ENCODE data around the gene HIPK4.

HIPK4 gene

DNA sequence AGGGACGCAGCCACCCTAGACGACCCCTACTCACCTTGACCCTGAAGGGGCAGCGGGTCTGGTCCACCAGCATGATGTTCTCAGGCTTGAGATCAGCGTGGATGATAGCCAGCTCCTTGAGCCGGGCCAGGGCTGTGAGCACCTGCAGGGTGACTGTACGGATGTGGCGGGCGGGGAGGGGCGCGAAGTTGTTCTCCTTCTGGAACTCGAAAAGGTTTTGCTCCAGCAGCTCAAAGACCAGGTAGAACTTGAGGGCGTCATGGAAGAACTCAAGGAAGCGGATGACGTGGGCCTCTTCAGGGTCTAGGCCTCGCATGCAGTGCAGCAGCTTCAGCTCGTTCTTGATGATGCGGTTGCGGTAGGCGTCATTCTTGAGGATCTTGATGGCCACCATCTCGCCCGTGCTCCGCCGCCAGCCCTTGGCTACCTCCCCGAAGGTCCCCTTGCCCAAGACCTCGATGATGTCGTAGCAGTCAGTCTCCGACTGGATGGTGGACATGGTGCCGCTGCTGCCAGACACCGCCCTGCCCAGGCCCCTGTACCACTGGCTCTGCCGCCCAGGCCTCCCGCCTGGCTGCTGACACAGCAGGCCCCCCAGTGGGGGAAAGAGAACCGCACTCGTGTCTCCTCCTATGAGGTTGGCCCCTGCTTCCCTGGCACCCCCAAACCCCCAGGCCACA lies 437 bp downstream of the HIPK4 start:
- TF ChIP-seq, protein P1, sequence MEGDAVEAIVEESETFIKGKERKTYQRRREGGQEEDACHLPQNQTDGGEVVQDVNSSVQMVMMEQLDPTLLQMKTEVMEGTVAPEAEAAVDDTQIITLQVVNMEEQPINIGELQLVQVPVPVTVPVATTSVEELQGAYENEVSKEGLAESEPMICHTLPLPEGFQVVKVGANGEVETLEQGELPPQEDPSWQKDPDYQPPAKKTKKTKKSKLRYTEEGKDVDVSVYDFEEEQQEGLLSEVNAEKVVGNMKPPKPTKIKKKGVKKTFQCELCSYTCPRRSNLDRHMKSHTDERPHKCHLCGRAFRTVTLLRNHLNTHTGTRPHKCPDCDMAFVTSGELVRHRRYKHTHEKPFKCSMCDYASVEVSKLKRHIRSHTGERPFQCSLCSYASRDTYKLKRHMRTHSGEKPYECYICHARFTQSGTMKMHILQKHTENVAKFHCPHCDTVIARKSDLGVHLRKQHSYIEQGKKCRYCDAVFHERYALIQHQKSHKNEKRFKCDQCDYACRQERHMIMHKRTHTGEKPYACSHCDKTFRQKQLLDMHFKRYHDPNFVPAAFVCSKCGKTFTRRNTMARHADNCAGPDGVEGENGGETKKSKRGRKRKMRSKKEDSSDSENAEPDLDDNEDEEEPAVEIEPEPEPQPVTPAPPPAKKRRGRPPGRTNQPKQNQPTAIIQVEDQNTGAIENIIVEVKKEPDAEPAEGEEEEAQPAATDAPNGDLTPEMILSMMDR (IDR thresholded peaks at IDR 0.05; ENCODE audit: insufficient read depth, low read length, poor library complexity, severe bottlenecking): no peak
- DNase-seq (ENCODE audit: extremely low read depth, insufficient read length): no peak
- Histone ChIP-seq H3K36me3 (ENCODE audit: control insufficient read depth, insufficient read depth, low read length) (no peaks in the 10 kb centered on the region), H3K4me3 (replicated peaks; ENCODE audit: low read depth, low read length) (no peak overlapping the region), H3K27me3 (replicated peaks; ENCODE audit: control insufficient read depth, insufficient read depth, low read length) (no peaks in the 10 kb centered on the region)

DNA sequence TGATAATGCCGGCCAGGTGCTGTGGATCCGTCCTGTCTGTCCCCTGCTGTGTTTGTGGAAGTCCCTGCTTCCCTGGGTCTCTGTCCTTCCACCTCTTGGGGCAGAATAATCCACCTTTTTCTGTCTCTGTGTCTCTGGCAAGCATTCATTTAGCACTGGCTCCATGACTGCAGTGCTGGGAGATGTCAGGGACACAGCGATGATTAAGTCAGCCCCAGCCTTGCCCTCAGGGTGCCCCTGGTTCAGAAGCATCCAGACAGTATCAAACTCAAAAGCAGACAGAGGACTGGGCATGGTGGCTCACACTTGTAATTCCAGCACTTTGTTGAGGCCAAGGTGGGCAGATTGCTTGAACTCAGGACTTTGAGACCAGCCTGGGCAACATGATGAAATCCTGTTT lies 1.5 kb downstream of the HIPK4 start:
- TF ChIP-seq, protein P1 (IDR thresholded peaks at IDR 0.05; ENCODE audit: insufficient read depth, low read length, poor library complexity, severe bottlenecking): no peak
- Histone ChIP-seq H3K4me3 (replicated peaks; ENCODE audit: low read depth, low read length) (no peak overlapping the region), H3K27me3 (replicated peaks; ENCODE audit: control insufficient read depth, insufficient read depth, low read length) (no peaks in the 10 kb centered on the region), H3K36me3 (ENCODE audit: control insufficient read depth, insufficient read depth, low read length) (no peaks in the 10 kb centered on the region)
- DNase-seq (ENCODE audit: extremely low read depth, insufficient read length): no peak

DNA sequence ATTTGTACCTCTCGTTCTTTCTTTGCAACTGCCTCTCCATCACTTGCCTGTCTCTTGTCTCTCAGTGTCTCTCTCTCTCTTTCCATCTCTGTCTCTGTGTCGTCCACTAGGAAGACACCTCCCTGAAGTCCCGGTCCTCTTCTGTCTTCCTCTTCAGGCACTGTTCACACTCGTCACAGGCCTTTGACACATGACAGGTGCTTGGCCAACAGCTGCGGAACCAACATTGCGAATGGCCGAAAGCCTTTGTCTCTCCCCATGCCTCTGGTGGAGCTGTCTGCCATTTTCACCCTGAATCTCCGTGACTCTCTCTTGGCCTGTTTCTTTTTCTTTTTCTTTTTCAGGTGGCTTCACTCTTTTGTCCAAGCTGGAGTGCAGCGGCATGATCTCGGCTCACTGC lies 2.8 kb downstream of the HIPK4 start:
- H3K27me3 ChIP-seq (replicated peaks; ENCODE audit: control insufficient read depth, insufficient read depth, low read length): no peaks in the 10 kb centered on the region
- no peak overlapping the region for H3K4me3 ChIP-seq (replicated peaks; ENCODE audit: low read depth, low read length)
- no peaks in the 10 kb centered on the region for H3K36me3 ChIP-seq (ENCODE audit: control insufficient read depth, insufficient read depth, low read length)
- TF ChIP-seq, protein P1 (IDR thresholded peaks at IDR 0.05; ENCODE audit: insufficient read depth, low read length, poor library complexity, severe bottlenecking): no peak
- DNase-seq (ENCODE audit: extremely low read depth, insufficient read length): no peak

DNA sequence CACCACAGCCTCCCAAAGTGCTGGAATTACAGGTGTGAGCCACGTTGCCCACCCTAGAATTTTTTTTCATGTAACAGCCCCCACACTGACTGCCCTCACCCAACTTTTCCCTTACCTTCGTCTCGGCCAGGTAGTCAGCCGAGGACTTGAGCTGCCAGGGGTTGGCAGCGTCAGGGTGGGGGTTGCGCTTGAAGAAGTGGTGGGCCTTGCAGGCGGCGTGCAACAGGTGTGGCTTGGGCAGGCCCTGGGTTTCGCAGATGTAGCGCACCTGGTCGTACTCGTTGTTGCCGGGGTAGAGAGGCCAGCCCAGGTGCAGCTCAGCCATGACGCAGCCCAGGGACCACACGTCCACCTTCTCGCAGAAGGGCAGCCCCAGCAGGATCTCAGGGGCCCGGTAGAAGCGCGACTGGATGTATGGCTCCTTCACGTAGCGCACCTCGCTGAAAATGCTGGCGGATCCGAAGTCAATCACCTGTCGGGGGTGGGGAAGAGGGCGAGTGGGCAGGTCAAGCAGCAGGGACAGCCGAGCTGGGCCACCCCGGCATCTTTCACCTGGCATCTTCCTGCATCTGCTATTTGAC lies 6.2 kb downstream of the HIPK4 start:
- no peak for DNase-seq (ENCODE audit: extremely low read depth, insufficient read length)
- TF ChIP-seq, protein P1 (IDR thresholded peaks at IDR 0.05; ENCODE audit: insufficient read depth, low read length, poor library complexity, severe bottlenecking): no peak
- Histone ChIP-seq H3K27me3 (replicated peaks; ENCODE audit: control insufficient read depth, insufficient read depth, low read length) (no peaks in the 10 kb centered on the region), H3K4me3 (replicated peaks; ENCODE audit: low read depth, low read length) (no peak overlapping the region), H3K36me3 (ENCODE audit: control insufficient read depth, insufficient read depth, low read length) (peaks cover 2% of the 10 kb centered on the region)

DNA sequence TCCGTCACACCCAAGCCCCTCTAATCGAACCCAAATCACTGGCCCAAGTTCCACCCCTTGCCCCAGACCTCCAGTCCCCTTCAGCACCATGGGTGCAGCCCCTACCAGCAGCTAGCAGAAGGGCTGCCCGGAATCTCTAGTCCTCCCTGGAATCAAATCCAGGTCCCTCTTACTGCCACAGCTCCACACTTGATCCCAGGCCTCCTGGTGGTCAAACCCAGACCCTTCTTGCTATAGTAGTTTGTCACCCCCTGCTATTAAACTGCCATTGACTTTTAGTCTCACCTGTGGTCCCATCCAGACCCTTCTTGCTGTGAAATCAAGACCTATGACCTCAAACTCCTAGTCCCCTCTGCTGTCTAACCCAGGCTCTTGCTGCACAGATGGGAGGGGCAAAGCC lies 8.7 kb downstream of the HIPK4 start:
- DNase-seq (ENCODE audit: extremely low read depth, insufficient read length): no peak
- Histone ChIP-seq H3K27me3 (replicated peaks; ENCODE audit: control insufficient read depth, insufficient read depth, low read length) (no peaks in the 10 kb centered on the region), H3K4me3 (replicated peaks; ENCODE audit: low read depth, low read length) (no peak overlapping the region), H3K36me3 (ENCODE audit: control insufficient read depth, insufficient read depth, low read length) (peaks cover 9% of the 10 kb centered on the region)
- TF ChIP-seq, protein P1 (IDR thresholded peaks at IDR 0.05; ENCODE audit: insufficient read depth, low read length, poor library complexity, severe bottlenecking): no peak
